NCI-H226 (cell line): ENCODE results near the gene KCP.

ENCODE experiments used
- DNase-seq: peaks from one replicate; pipeline ENCODE4 v3.0.0-alpha.2; 2015

KCP gene

DNA sequence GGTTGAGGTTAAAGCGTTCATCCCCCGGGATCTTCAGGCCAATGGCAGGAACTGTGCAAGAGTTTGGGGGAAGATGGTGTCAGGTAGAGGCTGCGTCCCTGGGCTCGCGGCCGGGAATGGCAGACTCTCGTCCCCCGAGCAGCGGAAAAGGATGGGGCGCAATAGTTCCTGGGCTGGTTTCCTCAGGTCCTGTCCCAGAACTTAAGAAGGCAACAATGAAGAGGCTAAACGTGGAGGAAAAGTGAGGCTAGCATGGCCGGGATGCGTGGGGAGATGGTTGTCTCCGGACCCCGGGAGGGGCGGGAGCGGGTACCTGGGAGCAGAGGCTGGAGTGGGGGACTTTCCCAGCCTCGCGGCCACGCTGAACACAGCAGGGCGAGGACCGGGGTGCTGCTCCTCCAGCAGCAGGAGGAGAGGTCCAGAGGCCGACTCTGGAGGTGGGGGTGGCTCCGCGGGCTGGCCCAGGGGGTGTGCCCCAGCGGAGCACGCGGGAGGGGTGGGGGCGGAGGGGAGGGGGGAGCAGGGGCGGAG, 28.1 kb upstream of the KCP start:
- DNase-seq, result no peak

DNA sequence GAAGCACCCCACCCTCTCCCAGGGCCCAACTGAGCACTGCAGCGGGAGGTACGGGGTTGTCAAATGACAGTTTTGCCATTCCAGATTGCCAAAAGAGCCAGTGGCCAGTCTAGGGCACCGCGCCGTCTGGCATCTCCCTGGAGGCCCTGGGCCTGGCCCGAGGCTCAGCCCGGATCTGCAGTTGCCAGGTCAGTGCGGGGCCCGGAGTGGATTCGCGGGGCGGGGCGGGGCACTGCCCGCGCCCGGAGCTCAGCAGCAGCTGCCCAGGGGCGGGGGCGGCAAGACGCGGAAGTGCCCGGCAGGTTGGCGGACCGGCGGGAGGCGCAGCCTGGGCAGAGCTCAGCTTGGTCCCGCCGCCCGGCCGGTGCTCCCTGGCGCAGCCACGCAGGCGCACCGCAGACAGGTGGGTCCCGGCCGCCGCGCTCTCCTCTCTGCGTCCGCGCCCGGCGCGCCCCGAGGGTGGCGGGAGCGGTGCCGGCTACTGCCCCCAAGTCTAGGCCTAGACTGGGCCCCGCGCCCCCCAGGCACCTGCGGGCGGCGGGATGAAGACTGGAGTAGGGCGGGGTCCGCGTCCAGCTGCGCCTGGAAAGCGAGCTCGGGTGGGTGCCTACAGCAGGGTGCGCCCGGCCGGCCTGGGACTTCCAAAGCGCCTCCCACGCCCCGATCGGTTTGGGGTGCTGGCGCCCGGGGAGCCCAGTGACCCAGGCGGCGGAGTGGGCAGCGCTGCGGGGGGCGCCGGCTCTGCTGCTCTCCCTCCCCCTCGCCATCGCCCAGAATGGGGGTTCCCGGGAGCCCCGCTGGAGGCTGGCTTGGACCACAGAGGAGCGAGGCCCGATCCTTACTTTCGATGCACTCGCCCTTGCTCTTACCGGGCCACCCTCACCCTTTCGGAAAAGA, 27.4 kb upstream of the KCP start, which contains the start of gene IRF5:
Gene IRF5 (plus strand): TSS at position 281 of the 897 bp plus-strand sequence. CDS start 4,155 bp downstream, outside the sequence.
- peak; percentile 71 for DNase-seq

DNA sequence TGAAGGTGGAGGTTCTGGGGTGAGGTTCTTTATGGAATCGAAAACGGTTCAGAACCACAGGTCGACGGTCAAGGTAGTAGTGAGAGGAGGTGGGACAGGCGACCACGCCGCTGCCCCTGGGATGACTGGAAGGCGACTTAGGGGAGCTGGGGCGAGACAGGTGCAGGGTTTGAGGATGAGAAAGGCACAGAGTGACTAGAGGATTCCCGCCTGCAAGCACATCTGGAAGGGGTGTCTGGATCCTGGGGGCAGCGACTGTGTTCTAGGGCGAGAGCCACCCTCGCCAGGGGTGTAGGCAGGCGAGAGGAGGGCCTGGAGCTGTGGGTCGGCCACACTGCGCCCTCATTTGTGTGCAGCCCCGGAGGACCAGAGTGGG, 26.8 kb upstream of the KCP start:
- no peak for DNase-seq

- no peak for DNase-seq
These were observed 26.3 kb upstream of the KCP start for GRCh38 chr7:128936798-128937197.

- DNase-seq, result no peak
These were observed 24.8 kb upstream of the KCP start for GRCh38 chr7:128935342-128935730.

DNA sequence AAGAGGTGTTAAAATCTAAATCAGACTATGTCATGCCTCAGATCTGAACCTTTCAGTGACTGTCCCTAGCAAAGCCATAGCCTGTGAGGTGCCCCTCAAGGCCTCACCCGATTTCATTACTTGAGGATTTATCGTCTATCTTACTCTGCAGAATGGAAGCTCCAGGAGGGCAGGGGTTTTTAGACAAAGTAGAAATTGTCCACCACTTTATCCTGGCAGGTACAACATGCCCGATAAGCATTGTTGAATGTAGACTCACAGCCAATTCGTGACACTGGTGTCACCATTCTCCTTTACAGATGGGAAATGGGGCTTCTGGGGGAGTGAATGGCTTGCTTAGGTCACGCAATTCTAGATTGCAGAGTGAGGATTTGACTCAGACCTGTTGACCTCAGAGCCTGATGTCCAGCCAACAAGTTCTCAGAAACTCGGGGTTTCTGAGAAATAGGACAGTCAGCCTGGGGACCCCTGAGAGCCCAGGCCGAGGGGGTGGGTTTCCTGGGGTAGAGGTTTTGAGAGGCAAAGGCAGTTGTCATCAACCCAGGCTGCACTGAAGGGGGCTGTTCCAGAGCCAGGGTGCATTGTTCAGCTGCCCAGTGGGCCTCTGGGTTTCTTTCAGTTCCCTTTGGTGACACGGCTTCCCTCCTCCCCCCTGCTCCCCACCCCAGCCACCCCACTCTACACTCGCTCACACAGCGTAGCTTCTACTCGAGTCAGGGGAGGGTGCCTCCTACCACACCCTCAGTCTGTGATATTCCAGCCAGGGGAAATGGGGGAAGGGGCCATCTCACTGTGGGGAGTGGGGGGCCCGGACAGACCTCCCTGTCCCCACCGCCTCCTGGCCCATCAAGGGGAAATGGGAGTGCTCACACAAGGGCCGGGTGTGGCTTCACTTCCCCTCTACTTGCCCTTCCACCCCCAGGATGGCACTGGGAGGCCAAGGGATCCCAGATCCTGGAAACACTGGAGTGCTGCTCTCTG, 24.1 kb upstream of the KCP start:
- no peak for DNase-seq

- DNase-seq, result no peak
These were observed 22.8 kb upstream of the KCP start for GRCh38 chr7:128933180-128933891.

- DNase-seq, result no peak
These were observed 22.3 kb upstream of the KCP start for GRCh38 chr7:128932862-128933179.

- DNase-seq, result no peak
These were observed 21.7 kb upstream of the KCP start for GRCh38 chr7:128931965-128932861.

DNA sequence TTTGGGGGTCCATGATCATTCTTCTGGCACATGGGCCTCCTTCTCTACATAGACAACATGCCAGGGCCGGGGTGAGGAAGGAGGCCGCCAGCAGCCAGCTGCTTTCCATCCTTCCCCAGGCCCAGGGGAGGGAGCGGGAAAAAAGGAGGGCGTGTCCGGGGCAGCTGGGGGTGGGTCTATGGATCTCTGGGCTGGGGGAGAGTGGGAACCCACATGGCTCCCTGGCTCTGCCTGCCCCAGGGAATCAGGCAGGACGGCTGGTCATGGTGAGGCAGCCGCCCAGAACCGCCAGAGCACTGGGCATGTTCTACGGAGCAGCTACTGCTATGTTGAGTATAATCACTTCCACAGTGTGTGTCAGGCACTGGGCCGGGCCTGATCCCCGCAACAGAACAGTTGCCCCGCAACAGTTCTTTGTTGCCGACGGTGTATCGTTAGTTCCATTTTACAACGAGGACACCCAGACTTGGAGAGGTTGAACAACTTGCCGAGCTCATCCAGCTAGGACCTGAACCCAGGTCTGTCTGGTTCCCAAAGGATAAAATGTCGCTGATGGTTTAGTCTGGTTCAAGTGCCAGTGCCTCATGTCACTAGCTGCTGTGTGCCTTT, 20.8 kb upstream of the KCP start:
- no peak for DNase-seq

- no peak for DNase-seq
These were observed 18.6 kb upstream of the KCP start for GRCh38 chr7:128928882-128929788.

GRCh38 chr7:128928159-128928813, 17.8 kb upstream of the KCP start:
- no peak for DNase-seq

DNA sequence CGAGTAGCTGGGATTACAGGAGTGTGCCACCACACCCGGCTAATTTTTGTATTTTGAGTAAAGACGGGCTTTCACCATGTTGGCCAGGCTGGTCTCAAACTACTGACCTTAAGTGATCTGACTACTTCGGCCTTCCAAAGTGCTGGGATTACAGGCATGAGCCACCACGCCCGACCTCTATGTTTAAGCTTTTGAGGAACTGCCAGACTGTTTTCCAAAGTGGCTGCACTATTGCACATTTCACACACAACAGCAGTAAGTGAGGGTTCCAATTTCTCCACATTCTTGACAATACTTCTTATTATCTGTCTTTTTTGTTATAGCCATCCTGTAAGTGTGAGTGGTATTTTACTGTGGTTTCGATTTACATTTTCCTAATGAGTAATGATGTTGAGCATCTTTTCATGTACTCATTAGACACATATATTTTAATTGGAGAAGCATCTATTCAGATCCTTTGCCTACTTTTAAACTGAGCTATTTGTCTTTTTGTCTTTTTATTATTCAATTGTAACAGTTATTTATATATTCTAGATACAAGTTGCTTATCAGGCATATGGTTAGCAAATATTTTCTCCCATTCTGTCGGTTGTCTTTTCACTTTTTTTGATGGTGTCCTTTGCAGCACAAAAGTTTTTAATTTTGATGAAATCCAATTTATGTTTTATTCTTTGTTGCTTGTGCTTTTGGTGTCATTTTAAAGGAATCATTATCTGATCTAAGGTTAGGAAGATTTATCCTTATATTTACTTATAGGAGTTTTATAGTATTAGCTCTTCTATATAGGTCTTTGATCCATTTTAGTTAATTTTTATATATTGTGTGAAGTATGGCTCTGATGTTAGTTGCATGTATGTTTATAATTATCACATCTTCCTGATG, 14.4 kb upstream of the KCP start:
- DNase-seq, result no peak

DNA sequence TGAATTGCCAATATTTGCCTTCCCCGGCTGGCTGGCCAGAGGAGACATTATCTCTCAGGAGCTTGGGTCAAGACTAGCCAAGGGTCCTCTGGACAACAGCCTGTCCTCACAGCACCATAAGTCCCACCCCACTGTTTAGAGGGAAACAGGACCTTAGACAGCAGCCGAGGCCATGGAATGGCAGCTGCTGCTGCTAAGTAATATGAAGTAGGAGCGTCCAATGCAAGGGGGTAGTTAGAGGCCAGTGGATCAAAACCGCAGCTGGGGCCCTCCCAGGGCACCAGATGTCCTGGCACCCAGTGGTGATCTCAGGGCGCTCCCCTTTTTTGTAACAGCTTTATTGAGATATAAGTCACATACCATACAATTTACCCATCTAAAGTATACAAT, 12.9 kb upstream of the KCP start:
- no peak for DNase-seq

- no peak for DNase-seq
These were observed 12.2 kb upstream of the KCP start for GRCh38 chr7:128922496-128923410.

DNA sequence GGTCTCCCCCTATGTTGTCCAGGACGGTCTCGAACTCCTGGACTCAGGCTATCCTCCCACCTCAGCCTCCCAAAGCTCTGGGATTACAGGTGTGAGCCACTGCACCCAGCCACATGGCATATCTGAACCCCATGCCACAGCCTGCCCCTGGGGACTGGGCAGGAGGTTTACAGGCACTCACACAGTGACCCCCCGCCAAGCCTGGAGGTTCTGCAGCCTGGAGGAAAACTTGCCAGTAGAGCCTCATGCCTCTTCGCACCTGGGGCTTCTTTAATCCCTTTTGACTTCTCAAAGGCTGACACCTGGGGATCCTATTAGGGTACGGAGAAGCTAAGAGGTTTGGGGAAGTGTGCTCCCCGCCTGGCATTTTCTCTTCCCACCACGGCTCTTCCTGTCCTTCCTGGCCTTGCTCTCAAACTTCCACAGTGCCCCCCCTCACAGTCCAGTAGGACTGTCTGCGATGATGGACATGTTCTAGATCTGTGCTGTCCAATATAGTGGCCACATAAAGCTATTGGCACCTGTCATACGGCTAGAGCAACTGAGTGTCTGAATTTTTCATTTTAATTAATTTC, 11.4 kb upstream of the KCP start:
- no peak for DNase-seq

GRCh38 chr7:128920913-128921582, 10.5 kb upstream of the KCP start:
- DNase-seq, result no peak
